HG03378 (cell line): ENCODE data around the gene EBI3.
"Not testable (repeated sequence)": the region's sequence is repeated elsewhere in the genome, so short reads cannot be mapped to it uniquely, and the experiment has no call there.

Experiments
- ATAC-seq: cut with Tn5 transposase; IDR thresholded peaks from one replicate; pipeline ENCODE4 v1.9.1; 2021; ENCODE audit warnings: mild to moderate bottlenecking, moderate library complexity; ENCODE audit not compliant: unreplicated experiment

Gene EBI3

GRCh38 chr19:4229179-4229931 is at the start of gene EBI3:
Gene EBI3, plus strand, starts transcription at chr19:4229523. Its CDS starts 28 bp downstream, at chr19:4229551.
- peak; percentile 53 for ATAC-seq

DNA sequence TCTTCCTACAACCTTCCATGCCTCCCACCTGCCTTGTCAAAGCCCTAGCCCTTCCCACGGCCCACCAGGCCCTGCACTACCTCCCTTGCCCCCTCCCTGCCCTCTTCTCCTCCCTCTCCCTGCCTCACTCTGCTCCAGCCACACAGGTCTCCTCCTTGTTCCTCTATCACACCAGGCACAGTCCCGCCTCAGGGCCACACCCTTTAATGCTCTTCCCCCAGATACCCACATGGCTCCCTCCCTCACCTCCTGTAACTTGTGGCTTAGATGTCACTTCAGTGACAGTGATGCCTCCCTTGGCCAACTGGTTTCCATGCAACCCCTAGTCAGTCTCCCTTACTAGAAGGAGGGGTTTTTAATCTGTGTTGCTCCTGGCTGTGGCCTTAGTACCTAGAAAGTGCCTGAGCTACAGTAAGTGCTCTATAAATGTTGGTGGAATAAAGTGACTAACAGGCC is 48.2 kb upstream of the EBI3 start:
- ATAC-seq, result no peak

DNA sequence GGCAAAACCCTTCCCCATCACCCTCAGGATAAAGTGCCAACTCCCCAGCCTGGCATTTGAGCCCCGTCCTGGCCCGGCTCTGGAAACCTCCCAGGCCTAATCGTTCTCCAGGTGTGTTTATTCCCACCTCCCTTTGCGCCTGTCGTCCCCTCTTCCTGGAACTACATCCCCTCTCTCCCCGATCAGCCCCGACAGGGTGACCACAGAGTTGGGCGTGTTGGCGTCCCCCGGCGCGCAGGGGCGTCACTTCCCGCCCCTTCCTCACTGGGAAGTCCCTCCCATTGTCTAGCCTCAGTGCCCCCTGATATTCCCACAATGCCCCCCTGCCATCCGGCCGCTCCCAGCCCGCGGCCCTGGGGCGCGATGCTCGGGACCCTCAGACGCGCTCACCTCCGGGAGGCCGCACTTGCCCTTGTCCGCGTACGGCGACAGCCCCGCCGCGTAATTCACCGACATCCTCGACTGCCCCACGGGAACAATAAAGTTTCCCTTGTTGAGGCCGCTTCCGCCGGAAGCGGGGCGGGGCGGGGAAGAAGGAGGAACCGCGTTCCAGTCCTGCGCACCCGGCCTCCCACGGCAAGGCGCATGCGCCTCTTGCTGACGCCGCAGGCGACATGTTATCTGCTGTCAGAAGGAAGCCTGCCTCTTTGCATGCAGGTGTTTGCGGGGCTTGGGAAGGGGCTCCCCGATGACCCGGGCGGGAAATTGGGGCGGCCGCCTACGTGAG is 47.1 kb upstream of the EBI3 start, which contains the start of the genes ANKRD24 and SIRT6:
ANKRD24 (plus strand) TSS at position 606 of the 727 bp plus-strand sequence. CDS start 3,737 bp downstream, outside the sequence.
SIRT6 (minus strand) TSS at position 480 of the 727 bp plus-strand sequence; CDS start at position 456, 24 bp downstream.
- peak; percentile 65 for ATAC-seq

DNA sequence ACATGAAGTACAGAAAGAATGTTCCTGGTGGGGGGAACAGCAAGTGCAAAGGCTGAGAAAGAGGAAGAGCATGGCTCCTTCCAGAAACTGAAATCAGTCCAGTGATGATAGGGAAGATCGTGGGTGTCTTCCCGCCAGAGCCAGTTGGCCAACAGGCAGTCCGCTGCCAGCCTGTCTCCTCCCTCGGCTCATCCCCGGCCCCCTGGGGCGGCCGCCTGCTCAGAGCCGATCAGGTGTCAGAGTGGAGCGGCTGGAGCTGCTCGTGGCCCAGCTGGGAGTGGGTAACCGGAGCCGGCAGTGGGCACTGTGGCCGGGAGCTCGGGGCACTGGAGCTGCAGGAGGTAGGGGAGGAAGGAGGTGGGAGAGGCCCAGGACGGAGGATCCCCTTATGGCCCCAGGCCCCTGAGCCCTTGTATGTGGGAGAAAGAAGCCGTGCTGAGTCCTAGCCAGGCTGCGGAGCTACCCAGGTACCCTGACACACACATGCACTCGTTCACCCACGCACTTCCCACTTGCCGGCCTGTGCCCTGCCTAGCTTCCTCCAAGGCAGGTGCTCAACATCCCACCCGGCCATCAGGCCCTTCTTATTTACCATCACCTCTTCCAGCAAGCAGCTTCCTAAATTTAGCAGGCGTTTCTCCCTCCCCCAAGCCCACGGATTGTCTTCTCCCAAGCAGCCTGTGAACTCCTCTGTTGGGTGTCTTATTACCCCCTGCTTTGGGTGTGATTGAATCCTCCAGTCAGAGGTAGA is 45.2 kb upstream of the EBI3 start:
- ATAC-seq, result no peak

DNA sequence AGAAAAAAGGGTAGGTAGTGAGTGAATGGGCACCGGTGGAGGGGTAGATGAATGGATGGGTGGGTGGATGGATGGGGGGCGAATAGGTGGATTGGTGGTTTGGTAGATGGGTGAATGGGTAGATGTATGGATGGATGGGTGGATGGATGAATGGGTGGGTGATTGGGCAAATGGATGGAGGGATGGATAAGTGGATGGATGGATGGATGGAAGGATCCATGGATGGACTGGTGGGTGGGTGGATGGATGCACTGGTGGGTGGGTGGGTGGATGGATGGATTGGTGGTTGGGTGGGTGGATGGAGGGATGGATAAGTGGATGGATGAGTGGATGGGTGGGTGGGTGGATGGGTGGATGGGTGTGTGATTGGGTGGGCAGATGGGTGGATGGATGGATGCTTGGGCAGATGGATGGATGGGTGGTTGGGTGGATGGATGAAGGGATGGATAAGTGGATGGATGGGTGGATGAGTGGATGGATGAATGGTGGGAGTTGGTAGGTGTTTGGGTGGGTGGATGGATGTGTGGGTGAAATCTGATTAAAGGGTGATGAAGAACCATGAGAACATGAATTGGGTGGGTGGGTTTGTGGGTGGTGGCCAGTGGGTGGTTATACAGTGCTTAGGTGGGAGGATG is 44.5 kb upstream of the EBI3 start:
- ATAC-seq, result no peak

GRCh38 chr19:4185413-4186086 is 43.8 kb upstream of the EBI3 start:
- no peak for ATAC-seq

- no peak for ATAC-seq
Measured at GRCh38 chr19:4186087-4186993, 43.0 kb upstream of the EBI3 start.

DNA sequence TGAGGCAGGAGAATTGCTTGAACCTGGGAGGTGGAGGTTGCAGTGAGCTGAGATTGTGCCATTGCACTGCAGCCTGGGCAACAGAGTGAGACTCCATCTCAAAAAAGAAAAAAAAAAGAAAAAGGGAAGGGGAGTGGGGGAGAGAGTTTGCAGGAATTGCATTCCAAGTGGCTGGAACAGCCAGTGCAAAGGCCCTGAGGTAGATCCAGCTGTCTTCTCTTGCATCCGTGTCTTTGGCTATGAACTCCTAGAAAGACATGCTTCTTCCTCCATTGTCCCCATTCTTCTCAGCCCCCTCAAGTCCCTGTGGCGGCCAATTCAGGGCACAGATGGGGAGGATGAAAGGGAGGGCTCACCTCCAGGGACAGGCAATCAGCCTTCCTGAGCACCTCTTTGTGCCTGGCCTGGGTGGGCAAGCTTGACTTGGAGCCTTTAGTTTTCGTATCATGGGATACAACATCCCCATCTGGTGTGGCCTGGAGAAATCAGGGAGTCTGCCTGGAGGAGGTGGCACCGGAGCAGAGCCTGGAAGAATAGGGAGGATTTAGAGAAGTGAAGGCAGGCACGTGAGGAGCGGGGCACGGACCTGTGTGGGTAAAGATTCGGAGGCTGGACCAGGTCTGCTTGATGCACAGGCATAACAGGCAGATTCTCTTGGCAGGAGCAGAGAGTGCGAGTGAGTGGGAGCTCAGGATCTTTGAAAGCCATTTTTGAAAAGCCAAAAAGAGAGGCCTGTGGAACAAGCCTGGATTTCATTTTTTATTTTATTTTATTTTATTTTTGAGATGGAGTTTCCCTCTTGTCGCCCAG is 41.8 kb upstream of the EBI3 start:
- no peak for ATAC-seq

GRCh38 chr19:4189641-4190040 is 39.7 kb upstream of the EBI3 start:
- no peak for ATAC-seq

GRCh38 chr19:4192537-4192936 is 36.8 kb upstream of the EBI3 start:
- ATAC-seq, result not testable (repeated sequence)

DNA sequence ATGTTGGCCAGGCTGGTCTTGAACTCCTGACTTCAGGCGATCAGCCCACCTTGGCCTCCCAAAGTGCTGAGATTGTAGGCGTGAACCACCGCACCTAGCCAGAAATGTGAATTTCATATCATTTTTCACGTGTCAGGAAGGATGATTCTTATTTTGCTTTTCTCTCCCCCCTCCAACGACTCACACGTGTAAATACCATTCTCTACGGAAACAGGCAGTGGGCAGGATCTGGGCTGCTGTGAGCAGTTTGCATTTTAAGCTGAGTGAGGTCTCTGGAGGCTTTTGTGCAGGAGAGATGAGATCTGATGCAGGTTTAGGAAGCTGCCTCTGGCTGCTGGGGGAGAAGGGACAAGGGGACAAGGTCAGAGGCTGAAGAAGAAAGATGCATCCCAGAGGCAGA is 35.0 kb upstream of the EBI3 start:
- ATAC-seq, result no peak

- no peak for ATAC-seq
Measured at GRCh38 chr19:4196009-4196408, 33.3 kb upstream of the EBI3 start.

GRCh38 chr19:4196587-4197148 is 32.7 kb upstream of the EBI3 start:
- no peak for ATAC-seq

DNA sequence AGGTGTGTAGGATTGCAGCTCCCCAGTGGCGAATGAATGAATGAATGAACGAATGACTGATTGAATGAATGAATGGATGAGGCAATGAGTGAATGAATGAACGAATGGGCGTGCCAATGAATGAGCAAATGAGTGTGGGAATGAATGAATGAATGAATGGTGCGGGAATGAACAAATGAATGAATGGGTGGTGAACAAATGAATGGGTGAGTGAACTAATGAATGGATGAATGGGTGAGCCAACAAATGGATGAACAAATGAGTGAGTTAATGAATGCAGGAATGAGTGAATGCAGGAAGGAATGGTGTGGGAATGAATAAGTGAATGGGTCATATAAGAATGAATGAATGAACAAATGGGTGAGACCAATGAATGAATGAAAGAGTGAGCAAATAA is 32.1 kb upstream of the EBI3 start:
- ATAC-seq, result no peak

DNA sequence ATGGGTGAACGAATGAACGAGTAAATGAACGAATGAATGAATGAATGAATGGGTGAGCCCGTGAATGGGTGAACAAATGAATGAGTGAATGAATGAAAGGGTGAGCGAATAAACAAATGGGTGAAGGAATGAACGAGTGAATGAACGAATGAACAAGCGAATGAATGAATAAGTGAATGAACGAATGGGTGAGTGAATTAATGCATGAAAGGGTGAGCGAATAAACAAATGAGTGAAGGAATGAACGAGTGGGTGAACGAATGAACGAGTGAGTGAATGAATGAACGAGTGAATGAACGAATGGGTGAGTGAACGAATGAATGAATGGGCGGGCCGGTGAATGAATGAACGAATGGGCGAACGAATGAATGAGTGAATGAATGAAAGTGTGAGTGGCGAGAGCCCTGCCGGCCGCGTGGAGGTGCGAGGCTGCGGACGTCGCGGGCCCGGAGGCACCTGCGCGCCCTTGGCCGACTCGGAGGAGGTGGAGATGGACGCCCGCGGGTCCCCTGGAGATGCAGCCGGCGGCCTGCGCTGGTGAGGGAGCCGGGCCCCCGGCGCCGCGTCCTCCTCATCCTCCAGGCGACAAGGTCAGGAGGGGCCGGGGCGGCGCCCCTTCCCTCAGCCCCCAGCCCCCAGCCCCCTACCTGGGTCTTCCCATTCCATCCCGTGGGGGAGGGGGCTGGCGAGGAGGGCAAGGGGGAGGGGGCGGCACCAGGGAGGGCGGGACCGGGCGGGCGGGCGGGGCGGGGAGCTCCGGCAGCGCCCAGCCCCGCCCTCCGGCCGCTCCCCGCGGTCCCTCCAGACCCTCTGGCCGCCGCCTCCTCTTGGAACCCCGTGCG is 31.5 kb upstream of the EBI3 start:
- ATAC-seq, result no peak

DNA sequence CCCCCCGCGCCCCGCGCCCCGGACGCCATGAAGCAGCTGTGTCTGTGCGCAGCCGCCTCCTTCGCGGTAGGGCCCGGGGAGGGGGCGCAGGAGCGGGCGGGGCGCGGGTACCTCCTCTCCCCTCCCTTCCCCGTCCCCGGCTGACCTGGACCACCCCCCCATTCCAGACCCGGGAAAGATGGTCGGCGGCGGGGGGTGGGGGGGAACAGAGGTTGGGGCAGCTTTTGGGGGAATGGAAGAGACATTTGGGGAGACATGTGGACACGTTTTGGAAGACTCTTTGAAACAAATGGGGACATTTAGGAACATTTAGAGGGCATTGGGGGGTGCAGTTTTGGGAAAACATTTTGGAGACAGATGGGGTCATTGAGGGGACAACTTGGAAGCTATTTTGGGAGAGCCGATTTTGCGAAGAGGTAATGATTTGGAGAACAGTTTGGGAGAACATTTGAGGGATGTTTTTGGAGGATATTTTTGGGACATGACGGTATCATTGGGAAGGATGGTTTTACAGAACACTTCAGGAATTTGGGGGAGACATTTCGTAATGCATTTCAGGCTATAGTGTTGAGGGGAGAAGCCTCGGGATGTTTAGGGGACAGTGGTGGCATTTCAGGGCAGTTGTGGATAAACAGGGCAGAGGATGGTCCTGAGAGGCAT is 30.7 kb upstream of the EBI3 start:
- no peak for ATAC-seq
